Psoas muscle (tissue), 8 donors: Measurements from ENCODE around the gene ORAI2. TPM values are rescaled to one million over a fixed set of nuclear protein-coding genes. Genes with fewer than 3 reads are reported as not detected.

Experiments
- ATAC-seq, 4 donors: fragments of 200-7000 bp; cut with Tn5 transposase; one replicate each; pipeline ENCODE4 v1.9.1; 2020; ENCODE audit warnings: moderate library complexity in 3 of 4, mild to moderate bottlenecking in 2 of 4
- DNase-seq, 2 donors: peaks; one replicate each; pipeline ENCODE4 v3.0.0-alpha.2; 2020
- H3K27ac ChIP-seq: fragments of 200-600 bp; one replicate; pipeline ENCODE4 v1.8.0; 2022
- H3K27me3 ChIP-seq, 3 donors: fragments of 200-600 bp in 1 of 3; one replicate each; pipeline versions ENCODE4 v1.6.1 to v1.8.0; 2013 to 2022; ENCODE audit warnings: low read length in 2 of 3, mild to moderate bottlenecking in 2 of 3, moderate library complexity in 1 of 3; ENCODE audit not compliant: insufficient read depth in 3 of 3
- H3K36me3 ChIP-seq, 2 donors: fragments of 200-600 bp in 1 of 2; one replicate each; pipeline versions ENCODE4 v1.6.1 to v1.8.0; 2013 to 2022; ENCODE audit warnings: low read depth in 1 of 2, mild to moderate bottlenecking in 1 of 2, moderate library complexity in 1 of 2; ENCODE audit not compliant: insufficient read depth in 1 of 2
- H3K4me1 ChIP-seq: fragments of 200-600 bp; one replicate; pipeline ENCODE4 v1.8.0; 2022
- H3K4me3 ChIP-seq: fragments of 200-600 bp; one replicate; pipeline ENCODE4 v1.8.0; 2022; ENCODE audit warnings: mild to moderate bottlenecking
- H3K9me3 ChIP-seq: fragments of 200-600 bp; one replicate; pipeline ENCODE4 v1.8.0; 2022
- WGBS, 3 donors: extraction: QIAGEN DNeasy Blood & Tissue Kit; methylation state at CpG; one replicate each; pipeline versions ENCODE4 v1.1.6 to v1.1.7; 2013; 5-methylcytosine and 5-hydroxymethylcytosine counted together
- intact Hi-C, 2 donors: fragments of 100-400 bp; cut with DNase I; formaldehyde crosslinking; loops; one replicate each; pipeline versions ENCODE4 v1.11.0 to v1.14.2; 2022
- polyA plus RNA-seq, 3 donors: library from polyadenylated mRNA; stranded (reverse); fragments of 200-250 nt; gene quantifications; one replicate each; pipeline ENCODE4 v1.2.3, GENCODE V29; 2013
- total RNA-seq, 4 donors: library from RNA; stranded (reverse); fragmentation: NEBNext Ultra II Directional in 2 of 4; extraction: Animal tissue kit (Norgen Biotek cat#: 25700) in 2 of 4; gene quantifications; one replicate each; pipeline versions ENCODE4 v1.2.1 to v1.2.4, GENCODE V29; 2021 to 2023
- TF ChIP-seq, protein P1 (sequence below): fragments of 200-600 bp; IDR thresholded peaks from one replicate; pipeline ENCODE4 v1.8.0; 2022; ENCODE audit warnings: antibody characterized with exemption
- donor health status: healthy with polysubstance abuse.
- donor health status: DM: no; HTN: no; CAD: no; lungs with moderate emphysema.
- donor health status: Bipolar disorder and iron deficiency.
- donor health status: healthy.
- donor health status: DM: yes; HTN: yes; CAD: no.
- donor health status: DM: no; HTN: no; CAD: no.
- donor health status: DM: no; HTN: no; CAD: no.
- donor health status: DM: yes; HTN: yes; CAD: no.

The ORAI2 gene
- total and polyA plus RNA-seq, 7 donors: 1.3 to 4.4 (median 2.1) TPM

DNA sequence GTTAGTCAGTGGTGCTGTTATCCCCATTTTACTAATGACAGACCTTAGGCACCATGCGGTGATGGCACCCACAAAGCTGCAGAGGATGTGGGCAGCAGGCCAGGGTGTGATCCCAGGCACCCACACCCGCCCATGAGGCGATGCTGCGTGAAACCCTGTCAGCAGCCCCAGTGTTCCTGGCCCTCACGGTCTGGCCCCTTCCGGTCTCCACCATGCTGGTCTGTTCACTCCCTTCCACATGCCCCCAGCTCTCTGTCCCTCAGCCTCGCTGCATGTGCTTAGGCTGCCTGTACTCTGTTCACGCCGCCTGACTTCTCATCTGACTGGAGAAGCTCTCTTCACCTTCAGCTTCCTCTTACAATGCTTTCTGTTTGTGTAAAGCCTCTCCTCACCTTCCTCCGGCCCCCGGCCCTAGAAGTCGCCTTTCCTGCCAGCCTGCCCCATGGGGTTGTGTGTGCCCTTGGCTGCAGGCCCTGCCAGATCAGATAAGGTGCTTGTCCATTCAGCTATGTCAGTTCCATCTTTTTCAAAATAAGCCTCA is 17.6 kb upstream of the ORAI2 start:
- DNase-seq (no peak), ATAC-seq (no peak)
- Histone ChIP-seq H3K27ac (no peak overlapping the region), H3K36me3 (peaks cover 0 to 84% of the 10 kb centered on the region in 2 donors), H3K4me1 (peaks cover 10% of the 10 kb centered on the region), H3K9me3 (no peaks in the 10 kb centered on the region), H3K27me3 (no peaks in the 10 kb centered on the region), H3K4me3 (no peak overlapping the region)
- intact Hi-C loops: no loop called here
- TF ChIP-seq, protein P1, sequence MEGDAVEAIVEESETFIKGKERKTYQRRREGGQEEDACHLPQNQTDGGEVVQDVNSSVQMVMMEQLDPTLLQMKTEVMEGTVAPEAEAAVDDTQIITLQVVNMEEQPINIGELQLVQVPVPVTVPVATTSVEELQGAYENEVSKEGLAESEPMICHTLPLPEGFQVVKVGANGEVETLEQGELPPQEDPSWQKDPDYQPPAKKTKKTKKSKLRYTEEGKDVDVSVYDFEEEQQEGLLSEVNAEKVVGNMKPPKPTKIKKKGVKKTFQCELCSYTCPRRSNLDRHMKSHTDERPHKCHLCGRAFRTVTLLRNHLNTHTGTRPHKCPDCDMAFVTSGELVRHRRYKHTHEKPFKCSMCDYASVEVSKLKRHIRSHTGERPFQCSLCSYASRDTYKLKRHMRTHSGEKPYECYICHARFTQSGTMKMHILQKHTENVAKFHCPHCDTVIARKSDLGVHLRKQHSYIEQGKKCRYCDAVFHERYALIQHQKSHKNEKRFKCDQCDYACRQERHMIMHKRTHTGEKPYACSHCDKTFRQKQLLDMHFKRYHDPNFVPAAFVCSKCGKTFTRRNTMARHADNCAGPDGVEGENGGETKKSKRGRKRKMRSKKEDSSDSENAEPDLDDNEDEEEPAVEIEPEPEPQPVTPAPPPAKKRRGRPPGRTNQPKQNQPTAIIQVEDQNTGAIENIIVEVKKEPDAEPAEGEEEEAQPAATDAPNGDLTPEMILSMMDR: no peak
- 86 to 92% (median 87%) methylated on average over 12 of the region's 12 CpGs for WGBS, 3 donors

DNA sequence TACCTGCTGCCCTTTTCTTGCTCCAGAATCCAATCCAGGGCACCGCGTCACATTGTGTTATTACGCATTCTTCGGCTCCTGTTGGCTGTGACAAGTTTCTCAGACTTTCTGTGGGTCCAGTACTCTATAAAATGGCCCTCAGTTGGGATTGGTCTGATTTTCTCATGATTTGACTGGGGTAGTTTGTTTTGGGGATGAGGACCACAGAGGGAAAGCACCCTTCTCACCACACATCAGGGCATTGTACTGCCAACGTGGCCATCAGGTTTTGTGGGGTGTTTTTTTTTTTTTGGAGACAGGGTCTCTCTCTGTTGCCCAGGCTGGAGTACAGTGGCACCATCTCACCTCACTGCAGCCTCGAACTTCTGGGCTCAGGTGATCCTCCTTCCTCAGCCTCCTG is 17.0 kb upstream of the ORAI2 start:
- no peak overlapping the region for H3K4me3 ChIP-seq
- 89 to 93% (median 91%) methylated on average over 6 of the region's 6 CpGs for WGBS, 3 donors
- H3K4me1 ChIP-seq: peaks cover 10% of the 10 kb centered on the region
- H3K27me3 ChIP-seq: no peaks in the 10 kb centered on the region
- DNase-seq (no peak), ATAC-seq (no peak)
- H3K36me3 ChIP-seq: peaks cover 0 to 84% of the 10 kb centered on the region in 2 donors
- TF ChIP-seq, protein P1: no peak
- intact Hi-C loops: no loop called here
- no peak overlapping the region for H3K27ac ChIP-seq
- H3K9me3 ChIP-seq: no peaks in the 10 kb centered on the region

DNA sequence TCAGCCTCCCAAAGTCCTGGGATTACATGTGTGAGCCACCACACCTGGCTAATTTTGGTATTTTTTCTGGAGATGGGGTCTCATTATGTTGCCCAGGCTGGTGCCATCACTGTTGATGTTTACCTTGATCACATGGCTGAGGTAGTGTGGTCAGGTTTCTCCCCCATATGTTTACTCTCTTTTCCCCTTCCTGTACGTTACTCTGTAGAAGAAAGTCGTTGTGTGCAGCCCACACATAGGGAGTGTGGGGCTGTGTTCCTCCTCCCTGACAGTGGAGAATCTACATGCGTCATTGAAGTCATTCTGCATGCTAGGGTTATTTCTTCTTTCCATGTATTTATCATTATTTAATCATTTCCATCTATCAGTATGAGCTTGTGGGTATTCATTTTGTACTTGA is 16.3 kb upstream of the ORAI2 start:
- H3K4me3 ChIP-seq: no peak overlapping the region
- TF ChIP-seq, protein P1: no peak
- 86 to 89% (median 89%) methylated on average over 3 of the region's 3 CpGs for WGBS, 3 donors
- peaks cover 0 to 84% of the 10 kb centered on the region in 2 donors for H3K36me3 ChIP-seq
- peaks cover 10% of the 10 kb centered on the region for H3K4me1 ChIP-seq
- DNase-seq (no peak), ATAC-seq (no peak)
- H3K27ac ChIP-seq: no peak overlapping the region
- no peaks in the 10 kb centered on the region for H3K27me3 ChIP-seq
- intact Hi-C loops: no loop called here
- no peaks in the 10 kb centered on the region for H3K9me3 ChIP-seq

DNA sequence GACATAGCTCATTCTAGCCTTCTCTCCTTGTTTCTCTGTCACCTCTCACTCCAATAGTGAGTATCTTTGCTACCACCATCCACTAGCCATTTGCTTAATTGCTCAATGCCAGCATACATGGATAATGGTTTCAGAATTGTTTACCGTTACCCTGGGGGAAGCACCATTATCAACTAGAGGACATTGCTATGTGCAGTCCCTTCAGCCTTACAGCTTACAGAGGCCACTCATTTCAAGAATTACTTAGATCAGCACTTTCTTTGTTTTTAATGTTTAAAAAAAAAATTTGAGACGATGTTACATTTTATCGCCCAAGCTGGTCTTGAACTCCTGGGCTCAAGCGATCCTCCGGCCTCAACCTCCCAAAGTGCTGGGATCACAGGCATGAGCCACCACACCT is 14.8 kb upstream of the ORAI2 start:
- peaks cover 0 to 83% of the 10 kb centered on the region in 2 donors for H3K36me3 ChIP-seq
- 96 to 97% (median 97%) methylated on average over 5 of the region's 5 CpGs for WGBS, 3 donors
- no peak overlapping the region for H3K27ac ChIP-seq
- TF ChIP-seq, protein P1: no peak
- H3K4me3 ChIP-seq: no peak overlapping the region
- ATAC-seq: no peak
- no peaks in the 10 kb centered on the region for H3K4me1 ChIP-seq
- no peaks in the 10 kb centered on the region for H3K9me3 ChIP-seq
- H3K27me3 ChIP-seq: no peaks in the 10 kb centered on the region
- intact Hi-C loops: no loop called here
- no peak for DNase-seq

- H3K36me3 ChIP-seq: peaks cover 2 to 80% of the 10 kb centered on the region in 2 donors
- H3K27me3 ChIP-seq: no peaks in the 10 kb centered on the region
- DNase-seq (no peak), ATAC-seq (no peak)
- TF ChIP-seq, protein P1: no peak
- no peak overlapping the region for H3K27ac ChIP-seq
- no peak overlapping the region for H3K4me3 ChIP-seq
- H3K9me3 ChIP-seq: no peaks in the 10 kb centered on the region
- intact Hi-C loops: no loop called here
- H3K4me1 ChIP-seq: no peaks in the 10 kb centered on the region
- WGBS, 3 donors: 89 to 94% (median 91%) methylated on average over 10 of the region's 10 CpGs
These were observed 11.6 kb upstream of the ORAI2 start for GRCh38 chr7:102421706-102422240.
